Measurements from ENCODE around the gene TRMT2A.

TRMT2A gene

DNA sequence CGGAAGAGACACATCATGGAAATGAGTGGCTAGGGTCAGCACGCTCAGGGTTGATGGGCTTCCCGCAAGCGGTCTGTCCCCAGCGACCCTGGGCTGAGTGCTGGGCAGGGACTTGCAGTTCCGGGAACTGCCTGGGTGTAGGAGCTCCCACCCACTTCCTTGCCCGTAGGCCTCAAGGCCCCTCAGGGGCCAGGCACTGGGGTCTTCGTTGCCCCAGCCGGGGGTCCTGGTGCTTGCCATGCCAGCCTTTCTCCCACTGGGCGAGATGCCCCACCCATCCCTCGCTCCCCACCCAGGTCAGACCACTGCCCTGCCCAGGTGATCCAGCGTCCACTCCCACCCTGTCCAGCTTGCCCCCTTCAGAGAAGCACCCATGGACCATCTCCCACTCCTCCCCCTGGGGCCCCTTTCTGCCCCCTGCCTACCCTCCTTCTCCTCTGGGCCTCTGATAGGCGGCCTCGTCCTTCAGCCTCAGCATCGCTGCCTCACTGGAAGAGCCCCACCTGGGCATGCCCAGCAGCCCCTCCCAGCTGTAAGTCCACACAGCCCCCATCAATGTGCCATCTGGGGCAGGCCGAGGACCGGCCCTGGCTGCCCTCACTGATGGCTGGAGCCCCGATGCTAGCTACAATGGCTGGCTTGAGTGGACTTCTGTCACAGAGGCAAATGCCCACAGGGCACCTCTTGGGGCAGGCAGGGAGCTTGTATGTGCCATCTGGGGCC lies 54.8 kb downstream of the TRMT2A start:
- no peak for DNase-seq
